Activated T-helper 1 cell treated with anti-CD3 and anti-CD28 coated beads, Interleukin-12 subunit alpha, Interleukin-12 subunit beta, Interleukin-2, Interleukin-4 antibody, amounts not matched to agents 30 ng/mL and 10 ng/mL and 1 ng/mL, durations not matched to agents 14 hours and 24 hours and 36 hours (primary cell): Measurements from ENCODE around the gene CEP250. TPM values are rescaled to one million over a fixed set of nuclear protein-coding genes. Genes with fewer than 3 reads are reported as not detected.
"Not testable (repeated sequence)": the region's sequence is repeated elsewhere in the genome, so short reads cannot be mapped to it uniquely, and the experiment has no call there.

Source experiments
- DNase-seq: peaks from one replicate; pipeline ENCODE4 v3.0.0; 2021; ENCODE audit warnings: low spot score
- H3K27ac Mint-ChIP-seq: one replicate; pipeline ENCODE4 v1.8.0; 2021; ENCODE audit warnings: mild to moderate bottlenecking, mixed read lengths
- H3K27me3 Mint-ChIP-seq: one replicate; pipeline ENCODE4 v1.8.0; 2022; ENCODE audit warnings: mild to moderate bottlenecking, moderate library complexity, mixed read lengths; ENCODE audit not compliant: insufficient read depth
- H3K36me3 Mint-ChIP-seq: one replicate; pipeline ENCODE4 v1.8.0; 2021; ENCODE audit warnings: low read depth, mixed read lengths
- H3K4me1 Mint-ChIP-seq: one replicate; pipeline ENCODE4 v1.8.0; 2021; ENCODE audit warnings: low read depth, mixed read lengths
- H3K4me3 Mint-ChIP-seq: one replicate; pipeline ENCODE4 v1.8.0; 2021; ENCODE audit warnings: mild to moderate bottlenecking, moderate library complexity, mixed read lengths
- H3K9me3 Mint-ChIP-seq: one replicate; pipeline ENCODE4 v1.8.0; 2021; ENCODE audit warnings: mixed read lengths
- intact Hi-C: fragments of 100-400 bp; cut with micrococcal nuclease; formaldehyde crosslinking; loops from one replicate; pipeline ENCODE4 v1.15.1; 2024
- total RNA-seq: library from RNA; stranded (reverse); gene quantifications from 2 replicates; pipeline ENCODE4 v1.2.3, GENCODE V29; 2022

Gene CEP250
- total RNA-seq, 1 donor from 2014 or later, result 45.6 TPM

GRCh38 chr20:35552914-35553313 lies 97.5 kb downstream of the CEP250 start:
- intact Hi-C loops, result no loop called here
- Mint-ChIP-seq H3K27ac (no peak overlapping the region), H3K36me3 (peaks cover 14% of the 10 kb centered on the region), H3K27me3 (no peaks in the 10 kb centered on the region), H3K4me1 (no peaks in the 10 kb centered on the region), H3K4me3 (no peak overlapping the region), H3K9me3 (no peaks in the 10 kb centered on the region)
- no peak for DNase-seq

GRCh38 chr20:35555461-35555860 lies 100.1 kb downstream of the CEP250 start:
- H3K4me1 Mint-ChIP-seq, H3K27ac Mint-ChIP-seq, H3K9me3 Mint-ChIP-seq, H3K4me3 Mint-ChIP-seq, intact Hi-C loops, H3K27me3 Mint-ChIP-seq, DNase-seq, H3K36me3 Mint-ChIP-seq: not testable (repeated sequence)

GRCh38 chr20:35555951-35556645 lies 100.7 kb downstream of the CEP250 start:
- H3K27me3 Mint-ChIP-seq, result no peaks in the 10 kb centered on the region
- intact Hi-C loops, result no loop called here
- H3K4me3 Mint-ChIP-seq, result no peak overlapping the region
- H3K27ac Mint-ChIP-seq, result no peak overlapping the region
- DNase-seq, result no peak
- H3K36me3 Mint-ChIP-seq, result peaks cover 9% of the 10 kb centered on the region
- no peaks in the 10 kb centered on the region for H3K4me1 Mint-ChIP-seq
- no peaks in the 10 kb centered on the region for H3K9me3 Mint-ChIP-seq

- H3K27ac Mint-ChIP-seq, result no peak overlapping the region
- no peaks in the 10 kb centered on the region for H3K4me1 Mint-ChIP-seq
- H3K36me3 Mint-ChIP-seq, result peaks cover 9% of the 10 kb centered on the region
- no peaks in the 10 kb centered on the region for H3K9me3 Mint-ChIP-seq
- intact Hi-C loops, result no loop called here
- no peak for DNase-seq
- no peak overlapping the region for H3K4me3 Mint-ChIP-seq
- no peaks in the 10 kb centered on the region for H3K27me3 Mint-ChIP-seq
Observed at GRCh38 chr20:35556871-35557270, 101.5 kb downstream of the CEP250 start.

GRCh38 chr20:35558451-35558850 lies 103.1 kb downstream of the CEP250 start:
- H3K27me3 Mint-ChIP-seq, result no peaks in the 10 kb centered on the region
- no peaks in the 10 kb centered on the region for H3K9me3 Mint-ChIP-seq
- no peaks in the 10 kb centered on the region for H3K4me1 Mint-ChIP-seq
- DNase-seq, result no peak
- H3K36me3 Mint-ChIP-seq, result peaks cover 9% of the 10 kb centered on the region
- intact Hi-C loops, result no loop called here
- no peak overlapping the region for H3K4me3 Mint-ChIP-seq
- H3K27ac Mint-ChIP-seq, result no peak overlapping the region

GRCh38 chr20:35559042-35559693 lies 103.8 kb downstream of the CEP250 start:
- Mint-ChIP-seq H3K36me3 (peaks cover 9% of the 10 kb centered on the region), H3K4me3 (no peak overlapping the region), H3K27me3 (no peaks in the 10 kb centered on the region), H3K27ac (no peak overlapping the region), H3K9me3 (no peaks in the 10 kb centered on the region), H3K4me1 (no peaks in the 10 kb centered on the region)
- intact Hi-C loops, result no loop called here
- no peak for DNase-seq

- H3K27ac Mint-ChIP-seq, result no peak overlapping the region
- H3K4me1 Mint-ChIP-seq, result no peaks in the 10 kb centered on the region
- no peaks in the 10 kb centered on the region for H3K9me3 Mint-ChIP-seq
- no peak overlapping the region for H3K4me3 Mint-ChIP-seq
- H3K27me3 Mint-ChIP-seq, result no peaks in the 10 kb centered on the region
- DNase-seq, result no peak
- intact Hi-C loops, result no loop called here
- peaks cover 6% of the 10 kb centered on the region for H3K36me3 Mint-ChIP-seq
Observed at GRCh38 chr20:35560105-35560511, 104.7 kb downstream of the CEP250 start.

- no peak for DNase-seq
- intact Hi-C loops, result no loop called here
- Mint-ChIP-seq H3K4me3 (no peak overlapping the region), H3K27me3 (no peaks in the 10 kb centered on the region), H3K36me3 (peaks cover 4% of the 10 kb centered on the region), H3K27ac (no peak overlapping the region), H3K4me1 (no peaks in the 10 kb centered on the region), H3K9me3 (no peaks in the 10 kb centered on the region)
Observed at GRCh38 chr20:35560541-35560940, 105.1 kb downstream of the CEP250 start.

- intact Hi-C loops, result no loop called here
Observed at GRCh38 chr20:35561268-35561667, 105.9 kb downstream of the CEP250 start.

GRCh38 chr20:35561671-35562070 lies 106.3 kb downstream of the CEP250 start:
- Mint-ChIP-seq H3K4me3 (no peak overlapping the region), H3K27me3 (peaks cover 5% of the 10 kb centered on the region), H3K9me3 (no peaks in the 10 kb centered on the region), H3K27ac (no peak overlapping the region), H3K36me3 (peaks cover 2% of the 10 kb centered on the region), H3K4me1 (no peaks in the 10 kb centered on the region)
- intact Hi-C loops, result no loop called here
- no peak for DNase-seq

More at GRCh38 chr20:35561268-35561667, 105.9 kb downstream of the CEP250 start:
- H3K27me3 Mint-ChIP-seq, result peaks cover 1% of the 10 kb centered on the region
- no peak for DNase-seq
- H3K27ac Mint-ChIP-seq, result no peak overlapping the region
- H3K4me1 Mint-ChIP-seq, result no peaks in the 10 kb centered on the region
- H3K9me3 Mint-ChIP-seq, result no peaks in the 10 kb centered on the region
- peaks cover 4% of the 10 kb centered on the region for H3K36me3 Mint-ChIP-seq
- no peak overlapping the region for H3K4me3 Mint-ChIP-seq

- no peaks in the 10 kb centered on the region for H3K4me1 Mint-ChIP-seq
- intact Hi-C loops, result no loop called here
- no peaks in the 10 kb centered on the region for H3K36me3 Mint-ChIP-seq
- no peak overlapping the region for H3K27ac Mint-ChIP-seq
- H3K9me3 Mint-ChIP-seq, result no peaks in the 10 kb centered on the region
- DNase-seq, result no peak
- no peak overlapping the region for H3K4me3 Mint-ChIP-seq
- H3K27me3 Mint-ChIP-seq, result peaks cover 14% of the 10 kb centered on the region
Observed at GRCh38 chr20:35562541-35563110, 107.2 kb downstream of the CEP250 start.

- Mint-ChIP-seq H3K4me1 (no peaks in the 10 kb centered on the region), H3K27me3 (peaks cover 15% of the 10 kb centered on the region), H3K9me3 (no peaks in the 10 kb centered on the region), H3K4me3 (no peak overlapping the region), H3K27ac (no peak overlapping the region), H3K36me3 (no peaks in the 10 kb centered on the region)
- no peak for DNase-seq
- intact Hi-C loops, result no loop called here
Observed at GRCh38 chr20:35563834-35564233, 108.4 kb downstream of the CEP250 start.

GRCh38 chr20:35564905-35565304 lies 109.5 kb downstream of the CEP250 start:
- intact Hi-C loops, result no loop called here
- H3K4me1 Mint-ChIP-seq, result no peaks in the 10 kb centered on the region
- no peak overlapping the region for H3K27ac Mint-ChIP-seq
- H3K27me3 Mint-ChIP-seq, result peaks cover 15% of the 10 kb centered on the region
- H3K36me3 Mint-ChIP-seq, result no peaks in the 10 kb centered on the region
- H3K4me3 Mint-ChIP-seq, result no peak overlapping the region
- no peak for DNase-seq
- no peaks in the 10 kb centered on the region for H3K9me3 Mint-ChIP-seq
